NCI-H460 (cell line): Measurements from ENCODE around the gene ROR2. TPM values are rescaled to one million over a fixed set of nuclear protein-coding genes. Genes with fewer than 3 reads are reported as not detected.
"Not testable (repeated sequence)": the region's sequence is repeated elsewhere in the genome, so short reads cannot be mapped to it uniquely, and the experiment has no call there.

ENCODE experiments used
- DNase-seq: peaks from one replicate; pipeline ENCODE4 v3.0.0-alpha.2; 2016; ENCODE audit warnings: low read depth; ENCODE audit errors: extremely low read depth
- total RNA-seq: library from RNA; depleted of rRNA; stranded (reverse); fragments of >200 nt; shearing (Covaris generic); gene quantifications from 2 replicates; pipeline ENCODE4 v1.2.3, GENCODE V29; 2014

The ROR2 gene
- total RNA-seq, 1 experiment from 2014 or later = 0.10 TPM

DNA sequence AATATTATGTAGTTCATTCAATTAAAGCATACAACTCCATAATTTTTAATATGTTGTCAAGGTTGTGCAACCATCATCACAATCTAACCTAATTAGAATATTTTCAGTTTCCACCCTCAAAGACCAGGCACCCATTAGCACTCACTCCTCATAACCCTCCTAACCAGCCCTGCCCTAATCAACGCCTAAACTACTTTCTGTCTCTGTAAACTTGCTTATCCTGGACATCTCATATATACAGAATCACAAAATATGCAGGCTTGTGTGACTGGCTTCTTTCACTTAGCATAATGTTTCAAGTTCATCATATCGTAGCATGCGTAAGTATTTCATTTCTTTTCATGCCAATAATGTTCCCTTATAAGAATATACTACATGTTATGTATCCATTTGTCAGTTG is 391.6 kb downstream of the ROR2 start:
- DNase-seq = no peak

DNA sequence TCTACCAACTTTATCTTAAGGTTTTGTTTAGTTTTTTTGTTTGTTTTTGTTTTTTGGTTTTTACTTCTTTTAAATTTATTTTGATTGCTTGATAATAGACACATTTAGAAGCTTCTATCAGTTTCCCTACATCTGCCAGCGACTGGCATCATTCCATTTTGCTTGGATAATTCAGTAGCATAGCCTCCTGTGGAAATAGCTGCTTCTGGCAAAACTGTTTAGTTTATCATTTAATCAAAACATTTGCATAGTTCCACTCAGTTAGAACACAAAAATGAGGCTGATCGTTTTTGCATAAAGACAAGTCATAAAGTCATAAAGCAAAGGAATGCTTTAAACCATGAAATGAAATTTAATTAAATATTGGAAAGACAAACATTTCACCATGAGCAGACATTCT is 392.7 kb downstream of the ROR2 start:
- no peak for DNase-seq

DNA sequence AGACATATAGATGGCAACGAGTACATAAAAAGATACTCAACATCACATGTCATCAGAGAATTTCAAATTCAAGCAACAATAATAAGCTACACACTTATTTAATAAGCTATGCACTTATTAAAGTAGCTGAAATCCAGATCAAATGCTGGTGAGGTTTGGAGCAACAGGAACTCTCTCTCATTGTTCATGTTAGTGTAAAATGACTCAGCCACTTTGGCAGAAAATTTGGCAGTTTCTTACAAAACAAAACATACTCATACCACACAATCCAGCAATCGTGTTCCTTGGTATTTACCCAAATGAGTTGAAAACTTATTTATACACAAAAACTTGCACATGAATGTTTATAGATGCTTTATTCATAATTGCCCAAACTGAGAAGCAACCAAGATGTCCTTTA is 394.9 kb downstream of the ROR2 start:
- no peak for DNase-seq

DNA sequence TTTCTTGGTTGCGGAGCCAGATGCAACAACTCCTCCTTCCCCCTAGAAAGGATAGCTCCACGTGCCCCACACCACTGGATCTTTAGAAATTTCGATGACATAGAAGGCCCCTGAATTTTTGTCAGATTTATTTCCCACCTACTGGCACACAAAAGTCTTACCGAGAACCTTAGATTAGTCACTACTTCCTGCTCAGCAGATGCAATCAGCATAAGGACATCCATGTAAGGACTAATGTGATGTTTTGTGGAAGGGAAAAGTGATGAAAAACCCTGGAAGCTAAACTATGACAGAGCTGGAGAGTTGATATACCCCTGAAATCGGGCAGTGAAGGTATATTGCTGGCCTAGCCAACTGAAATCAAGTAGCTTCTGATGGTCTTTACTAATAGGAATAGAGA is 400.9 kb downstream of the ROR2 start:
- no peak for DNase-seq

DNA sequence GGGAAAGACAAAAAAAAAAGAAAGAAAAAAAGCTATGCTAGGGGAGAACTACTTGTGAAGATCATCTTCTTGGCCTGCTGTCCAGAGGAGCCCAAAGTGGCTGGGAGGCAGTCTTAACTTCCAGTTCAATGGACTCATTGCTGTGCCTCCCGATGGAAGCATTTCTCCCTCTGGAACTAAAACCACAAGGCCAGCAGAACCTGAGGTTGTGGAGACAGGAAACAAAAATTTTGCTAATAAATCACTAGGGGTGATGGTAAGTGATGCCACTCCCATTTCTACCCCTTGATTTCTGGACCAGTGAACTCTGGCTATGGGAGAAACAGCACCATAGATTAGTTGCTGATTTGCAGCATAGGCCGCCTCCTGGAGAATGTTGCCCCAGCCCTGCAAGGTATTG is 402.9 kb downstream of the ROR2 start:
- DNase-seq = no peak

DNA sequence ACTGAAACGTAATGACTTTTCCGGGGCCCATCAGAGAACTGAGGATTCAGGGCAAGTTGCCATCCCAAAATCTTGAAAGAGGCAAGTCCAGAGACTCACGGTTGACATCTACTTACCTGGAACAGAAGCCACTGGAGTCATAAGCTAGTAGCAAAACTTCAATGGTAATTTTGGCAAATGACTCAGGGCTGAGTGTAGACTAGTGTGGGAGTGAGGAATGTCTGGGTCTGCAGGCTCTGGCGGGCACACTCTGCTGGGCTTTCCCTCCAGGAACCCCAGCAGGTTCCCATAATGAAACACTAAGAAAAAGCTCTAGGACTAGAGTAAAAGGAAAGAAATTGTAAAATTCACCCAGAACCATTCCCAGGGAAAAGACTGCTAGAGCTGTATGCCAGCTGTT is 403.5 kb downstream of the ROR2 start:
- no peak for DNase-seq

DNA sequence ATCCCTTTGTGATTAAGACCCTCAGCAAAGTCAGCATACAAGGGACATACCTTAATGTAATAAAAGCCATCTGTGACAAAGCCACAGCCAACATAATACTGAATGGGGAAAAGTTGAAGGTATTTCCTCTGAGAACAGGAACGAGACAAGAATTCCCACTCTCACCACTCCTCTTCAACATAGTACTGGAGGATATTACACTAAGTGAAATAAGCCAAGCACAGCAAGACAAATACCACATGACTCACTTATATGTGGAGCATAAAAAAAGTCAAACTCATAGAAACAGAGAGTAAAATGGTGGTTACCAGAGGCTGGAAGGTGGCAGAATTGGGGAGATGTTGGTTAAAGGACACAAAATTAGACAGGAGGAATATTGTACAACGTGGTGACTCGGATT is 408.3 kb downstream of the ROR2 start:
- no peak for DNase-seq

DNA sequence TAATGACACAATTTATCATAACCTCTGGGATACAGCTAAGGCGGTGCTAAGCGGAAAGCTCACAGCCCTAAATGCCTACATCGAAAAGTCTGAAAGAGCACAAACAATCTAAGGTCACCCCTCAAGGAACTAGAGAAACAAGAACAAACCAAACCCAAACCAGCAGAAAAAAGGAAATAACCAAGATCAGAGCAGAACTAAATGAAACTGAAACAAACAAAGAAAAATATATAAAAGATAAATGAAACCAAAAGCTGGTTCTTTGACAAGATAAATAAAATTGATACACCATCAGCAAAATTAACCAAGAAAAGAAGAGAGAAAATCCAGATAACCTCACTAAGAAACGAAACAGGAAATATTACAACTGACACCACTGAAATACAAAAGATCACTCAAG is 409.5 kb downstream of the ROR2 start:
- DNase-seq = not testable (repeated sequence)

DNA sequence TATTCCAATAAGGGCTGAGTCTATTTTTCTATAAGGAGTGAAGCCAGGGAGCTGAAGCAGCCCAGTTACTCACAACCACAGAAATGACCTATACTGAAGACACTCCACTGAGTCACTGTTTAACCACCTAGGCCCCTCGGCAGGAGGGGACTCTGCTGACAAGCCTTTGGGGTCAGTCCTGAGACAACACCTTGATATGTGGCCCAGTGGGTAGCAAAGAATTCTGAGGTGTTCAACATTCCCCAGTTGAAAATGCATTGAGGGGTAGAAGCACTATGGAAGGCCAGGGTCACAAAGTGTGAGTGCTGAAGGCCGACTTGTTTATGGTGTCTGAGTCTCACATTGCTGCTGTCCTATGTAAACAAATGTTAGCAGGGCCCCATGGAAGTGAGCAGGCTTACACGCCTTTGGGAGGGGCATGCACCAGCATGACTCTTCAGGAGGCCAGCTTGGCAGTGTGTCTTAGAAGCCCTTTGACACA is 413.8 kb downstream of the ROR2 start:
- DNase-seq = peak; percentile 58

DNA sequence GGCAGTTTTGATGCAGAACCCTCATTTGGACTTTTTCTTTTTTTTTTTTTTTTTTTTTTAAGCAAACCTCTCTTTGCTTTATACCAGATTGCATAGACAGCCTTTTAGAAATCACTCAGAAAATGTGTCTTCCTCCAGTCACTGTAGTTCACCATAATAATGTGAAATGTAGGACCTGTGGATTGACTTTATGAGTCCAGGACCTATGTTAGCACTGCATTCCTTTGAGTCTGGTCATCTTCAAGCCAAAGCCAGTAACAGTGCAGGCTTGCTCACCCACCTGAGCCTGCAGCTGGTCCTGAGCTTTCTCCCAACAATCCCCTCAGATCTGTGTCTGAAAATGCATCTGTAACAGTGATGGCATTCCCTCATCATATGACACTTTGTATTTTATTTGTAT is 415.7 kb downstream of the ROR2 start:
- DNase-seq = no peak

DNA sequence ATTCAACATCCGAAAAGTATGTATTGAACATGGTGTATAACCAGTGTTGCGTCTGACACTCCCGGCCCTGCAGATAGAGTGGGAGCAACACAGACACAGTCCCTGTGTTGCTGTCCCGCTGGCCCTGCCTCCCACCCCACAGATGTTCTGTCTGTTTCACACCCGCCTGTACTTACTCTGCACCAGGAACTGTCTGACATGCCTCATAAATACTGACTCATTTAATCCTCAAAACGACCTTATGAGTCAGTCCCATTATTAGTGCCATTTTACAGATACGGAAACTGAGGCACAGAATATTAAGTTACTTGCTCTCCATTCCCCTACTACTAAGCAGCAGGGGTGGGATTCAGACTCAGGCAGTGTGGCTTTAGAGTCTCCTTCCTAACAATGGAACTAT is 416.6 kb downstream of the ROR2 start:
- no peak for DNase-seq

DNA sequence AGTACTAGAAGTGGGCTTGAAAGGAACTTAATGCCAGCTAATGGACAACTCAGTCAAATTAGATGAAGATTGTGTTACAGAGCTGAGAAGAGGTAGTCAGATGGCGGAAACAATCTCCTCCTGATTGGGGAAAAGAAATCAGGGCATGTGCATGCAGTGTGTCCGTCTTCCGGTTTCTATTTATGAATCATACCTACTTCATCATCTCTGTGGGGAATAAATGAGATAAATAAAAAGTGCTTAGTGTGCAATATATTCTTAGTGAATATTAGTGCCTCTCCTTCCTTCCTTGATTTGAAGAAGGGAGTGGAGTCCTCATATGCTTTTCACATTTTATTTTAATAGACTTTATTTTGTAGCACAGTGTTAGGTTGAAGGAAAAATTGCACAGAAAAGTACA is 417.7 kb downstream of the ROR2 start:
- no peak for DNase-seq

DNA sequence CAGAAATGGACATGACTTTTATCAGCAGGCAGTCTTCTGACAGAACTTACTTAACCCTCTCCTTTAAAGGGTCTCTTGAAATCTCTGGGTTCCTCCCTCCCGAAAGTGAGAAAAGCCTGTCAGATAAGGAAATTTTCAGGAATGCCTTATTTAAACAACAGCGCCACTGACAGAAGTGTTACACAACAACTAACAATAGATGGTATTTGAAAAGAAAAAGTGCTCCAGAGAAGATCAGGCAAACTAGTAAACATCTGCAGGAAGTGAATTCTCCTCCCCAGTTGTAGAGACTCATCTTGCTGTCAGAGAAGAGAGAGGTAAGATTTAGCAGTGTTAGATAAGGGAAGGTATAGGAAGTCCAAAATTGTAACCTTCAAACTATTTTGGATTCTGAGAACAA is 419.2 kb downstream of the ROR2 start:
- no peak for DNase-seq

DNA sequence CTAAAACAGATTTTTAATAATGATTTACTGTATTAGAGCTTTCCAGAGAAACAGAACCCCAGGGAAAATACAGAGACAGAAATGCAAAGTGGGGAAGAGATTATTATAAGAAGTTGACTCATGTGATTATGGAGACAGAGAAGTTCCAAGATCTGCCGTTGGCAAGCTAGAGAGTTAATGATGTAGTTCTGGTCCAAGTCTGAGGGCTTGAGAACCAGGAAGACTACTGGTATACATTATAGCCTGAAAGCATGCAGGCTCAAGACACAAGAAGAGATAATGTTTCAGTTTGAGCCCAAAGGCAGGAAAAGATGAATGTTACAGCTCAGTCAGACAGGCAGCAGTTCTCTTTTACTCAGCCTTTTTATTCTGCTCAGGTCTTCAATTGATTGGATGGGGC is 427.5 kb downstream of the ROR2 start:
- no peak for DNase-seq

DNA sequence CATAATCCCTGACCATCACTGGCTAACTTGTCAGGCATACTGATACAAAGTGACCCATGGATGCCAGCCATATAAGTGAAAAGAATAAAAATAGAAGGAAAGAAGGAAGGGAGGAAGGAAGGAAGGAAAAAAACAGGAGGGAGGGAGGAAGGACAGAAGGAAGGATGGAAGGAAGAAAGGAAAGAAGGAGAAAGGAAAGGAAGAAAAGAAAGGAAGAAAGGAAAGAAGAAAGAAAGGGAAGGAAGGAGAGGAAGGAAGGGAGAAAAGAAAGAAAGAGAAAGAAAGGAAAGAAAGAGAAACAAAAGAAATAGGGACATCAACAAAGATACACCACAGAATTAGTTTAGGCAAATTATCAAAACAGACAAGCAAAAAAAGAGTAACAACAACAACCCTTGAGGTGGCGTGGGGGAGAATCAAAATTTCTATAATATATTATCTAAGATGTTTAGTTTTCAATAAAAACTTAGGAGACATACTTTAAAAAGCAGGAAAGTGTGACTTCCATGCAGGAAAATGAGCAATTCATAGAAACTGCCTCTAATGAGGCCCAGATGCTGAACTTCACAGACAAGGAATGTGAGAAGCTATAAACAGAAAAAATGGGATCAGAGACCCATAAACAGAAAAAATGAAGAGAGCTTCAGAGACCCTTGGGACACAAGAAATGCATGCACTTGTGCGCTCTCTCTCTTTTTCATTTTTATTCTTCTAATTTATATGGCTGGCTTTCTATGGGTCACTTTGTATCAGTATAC is 430.3 kb downstream of the ROR2 start:
- DNase-seq = no peak

DNA sequence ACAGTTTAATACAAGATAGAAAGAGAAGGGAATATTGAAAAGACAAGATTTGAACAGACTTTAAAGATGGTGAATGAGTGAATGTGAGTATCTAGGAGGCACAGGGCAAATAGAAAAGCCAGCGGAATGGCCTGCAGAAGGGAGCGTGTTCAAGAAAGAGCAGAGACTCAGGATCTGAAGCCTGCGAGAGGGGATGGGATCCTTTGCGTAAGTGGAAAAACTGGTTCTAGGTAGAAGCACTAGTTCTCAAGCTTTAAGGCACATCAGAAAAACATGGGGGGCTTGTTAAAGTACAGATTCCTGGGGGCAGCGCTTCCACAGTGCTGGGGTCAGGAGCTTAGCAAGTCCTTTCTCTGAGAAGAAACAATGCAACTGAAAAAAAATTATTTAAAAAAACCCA is 431.6 kb downstream of the ROR2 start:
- no peak for DNase-seq

DNA sequence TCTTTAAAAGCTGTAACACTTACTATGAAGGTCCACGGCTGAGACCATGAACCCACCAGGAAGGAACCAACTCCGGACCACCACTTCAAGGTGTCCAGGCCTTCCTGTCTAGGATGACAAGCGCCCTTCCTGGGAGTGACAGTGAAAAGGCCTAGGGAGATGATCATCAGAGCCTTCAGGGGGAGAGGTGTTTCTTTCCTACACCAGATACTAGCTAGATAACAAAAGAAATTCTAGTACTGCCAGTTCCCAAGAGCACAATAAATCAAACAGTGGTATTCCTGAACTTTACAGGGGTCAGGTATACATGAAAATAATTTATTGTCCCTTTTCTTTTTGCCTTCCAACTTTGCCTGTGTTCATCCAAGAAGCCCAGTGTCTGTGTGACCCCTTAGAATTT is 432.2 kb downstream of the ROR2 start:
- no peak for DNase-seq

DNA sequence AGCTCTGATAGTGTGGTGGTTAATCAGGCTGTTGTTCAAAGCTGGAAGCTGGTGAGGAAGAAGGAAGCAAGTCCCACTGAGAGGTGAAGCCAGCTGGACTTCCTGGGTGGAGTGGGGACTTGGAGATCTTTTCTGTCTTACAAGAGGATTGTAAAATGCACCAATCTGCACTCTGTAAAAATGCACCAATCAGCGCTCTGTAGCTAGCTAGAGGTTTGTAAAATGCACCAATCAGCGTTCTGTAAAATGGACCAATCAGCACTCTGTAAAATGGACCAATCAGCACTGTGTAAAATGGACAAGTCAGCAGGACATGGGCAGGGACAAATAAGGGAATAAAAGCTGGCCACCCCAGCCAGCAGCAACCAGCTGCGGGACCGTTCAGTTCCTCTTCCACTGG is 432.7 kb downstream of the ROR2 start:
- not testable (repeated sequence) for DNase-seq

DNA sequence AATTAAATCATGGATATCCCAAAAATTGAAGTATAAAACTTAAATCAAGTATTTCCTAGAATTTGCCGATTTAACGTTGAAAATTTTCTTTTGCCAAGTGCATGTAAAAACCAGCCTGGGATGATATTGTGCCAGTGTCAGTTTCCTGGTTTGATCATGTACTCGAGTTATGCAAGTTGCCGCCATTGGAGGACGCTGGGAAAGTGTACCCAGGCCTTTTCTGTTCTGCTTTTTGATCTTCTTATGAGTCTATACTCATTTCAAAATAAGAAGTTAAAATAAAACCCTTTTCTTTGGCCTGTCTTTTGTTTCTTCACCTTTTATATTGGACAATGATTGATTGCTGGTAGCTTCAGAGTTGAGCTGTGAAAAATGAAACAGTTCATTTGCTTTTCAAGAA is 433.3 kb downstream of the ROR2 start:
- no peak for DNase-seq

DNA sequence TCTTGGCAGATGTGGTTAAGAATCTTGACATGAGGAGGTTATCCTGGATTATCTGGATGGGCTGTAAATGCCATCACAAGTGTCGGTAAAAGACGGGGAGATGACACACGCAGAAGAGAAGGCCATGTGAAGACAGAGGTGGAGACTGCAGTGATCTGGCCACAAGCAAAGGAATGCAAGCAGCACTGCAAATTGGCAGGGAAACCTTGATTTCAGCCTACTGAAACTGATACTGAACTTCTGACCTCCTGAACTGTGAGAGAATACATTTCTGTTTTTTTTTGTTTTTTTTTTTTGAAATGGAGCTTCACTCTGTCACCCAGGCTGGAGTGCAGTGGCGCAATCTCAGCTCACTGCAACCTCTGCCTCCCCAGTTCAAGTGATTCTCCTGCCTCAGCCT is 433.9 kb downstream of the ROR2 start:
- no peak for DNase-seq

DNA sequence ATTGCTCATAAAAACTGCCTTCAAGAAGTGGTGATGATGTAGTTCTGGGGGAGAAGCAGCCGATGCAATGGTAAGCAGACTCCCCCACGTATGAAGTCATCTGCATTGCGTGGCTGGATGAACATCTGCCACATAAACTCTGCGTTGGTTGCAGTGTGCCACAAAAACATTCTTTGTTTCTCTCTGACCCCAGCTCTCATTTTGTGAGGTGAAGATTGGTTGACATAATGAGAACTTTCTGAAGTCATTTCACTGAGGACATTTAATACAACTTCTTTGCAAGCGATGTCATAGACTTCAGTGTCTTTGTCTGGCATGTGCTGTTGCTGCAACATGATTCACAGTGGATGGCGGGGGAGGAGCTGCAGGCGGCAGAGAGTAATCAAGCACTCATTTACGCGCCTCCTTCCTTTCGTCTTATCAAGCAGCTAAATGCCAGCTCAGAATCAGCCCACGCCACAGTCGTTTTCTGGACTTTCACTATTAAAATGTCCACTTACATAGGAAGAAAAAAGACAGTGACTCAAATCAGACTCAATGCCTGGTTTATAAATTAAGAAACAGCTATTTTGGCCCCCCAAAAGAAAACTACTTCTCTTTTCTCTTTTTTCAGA is 434.8 kb downstream of the ROR2 start:
- no peak for DNase-seq
